NCI-H1048 (cell line): ENCODE measurements around the gene C20orf204.

Experiments
- DNase-seq: peaks from one replicate; lab custom pipeline; 2025; lab: John Stamatoyannopoulos, UW

The C20orf204 gene

GRCh38 chr20:64056889-64057627 lies 21.1 kb downstream of the C20orf204 start:
- DNase-seq: no peak

GRCh38 chr20:64057628-64058498 lies 21.9 kb downstream of the C20orf204 start:
- peak; percentile 35 for DNase-seq

- DNase-seq: no peak
Measured at GRCh38 chr20:64058536-64058935, 22.6 kb downstream of the C20orf204 start.

GRCh38 chr20:64062276-64062595 lies 26.3 kb downstream of the C20orf204 start:
- DNase-seq: no peak

- DNase-seq: peak; percentile 82
Measured at GRCh38 chr20:64062596-64063388, 26.8 kb downstream of the C20orf204 start, which contains the start of gene TCEA2. Gene TCEA2 (plus strand): TSS chr20:64063198. CDS start chr20:64063313, 115 bp downstream.

- no peak for DNase-seq
Measured at GRCh38 chr20:64063389-64064144, 27.6 kb downstream of the C20orf204 start.

- DNase-seq: no peak
Measured at GRCh38 chr20:64064145-64064698, 28.2 kb downstream of the C20orf204 start.

GRCh38 chr20:64065062-64065973 lies 29.3 kb downstream of the C20orf204 start:
- no peak for DNase-seq

GRCh38 chr20:64065974-64066343 lies 30.0 kb downstream of the C20orf204 start:
- no peak for DNase-seq

GRCh38 chr20:64067005-64067632 lies 31.1 kb downstream of the C20orf204 start:
- no peak for DNase-seq

- no peak for DNase-seq
Measured at GRCh38 chr20:64067733-64068307, 31.8 kb downstream of the C20orf204 start.

- DNase-seq: no peak
Measured at GRCh38 chr20:64068386-64069208, 32.6 kb downstream of the C20orf204 start.

GRCh38 chr20:64069209-64069613 lies 33.2 kb downstream of the C20orf204 start:
- DNase-seq: no peak

- no peak for DNase-seq
Measured at GRCh38 chr20:64069614-64070243, 33.7 kb downstream of the C20orf204 start.

- no peak for DNase-seq
Measured at GRCh38 chr20:64070244-64070993, 34.4 kb downstream of the C20orf204 start.

- no peak for DNase-seq
Measured at GRCh38 chr20:64071341-64072332, 35.7 kb downstream of the C20orf204 start.
